Large intestine (tissue), 3 donors: ENCODE measurements around the gene ATP2B2. TPM values are rescaled to one million over a fixed set of nuclear protein-coding genes. Genes with fewer than 3 reads are reported as not detected.

ENCODE experiments used
- DNase-seq, 2 donors: peaks; one replicate each; pipeline versions ENCODE4 v3.0.0 to v3.0.0-alpha.2; 2013
- H3K27ac ChIP-seq: one replicate; pipeline ENCODE4 v1.5.1; 2013; ENCODE audit warnings: low read length
- H3K27me3 ChIP-seq: 2 replicates; pipeline ENCODE4 v1.6.1; 2013; ENCODE audit warnings: low read length; ENCODE audit not compliant: control insufficient read depth, insufficient read depth
- H3K36me3 ChIP-seq: 2 replicates; pipeline ENCODE4 v1.6.1; 2013; ENCODE audit warnings: low read length; ENCODE audit not compliant: control insufficient read depth, insufficient read depth
- H3K4me1 ChIP-seq: one replicate; pipeline ENCODE4 v1.6.1; 2013; ENCODE audit warnings: low read length; ENCODE audit not compliant: control insufficient read depth, insufficient read depth
- H3K4me3 ChIP-seq: one replicate; pipeline ENCODE4 v1.5.1; 2013; ENCODE audit warnings: low read length
- H3K9me3 ChIP-seq: one replicate; pipeline ENCODE4 v1.6.1; 2013; ENCODE audit warnings: mild to moderate bottlenecking, low read depth, low read length, moderate library complexity; ENCODE audit not compliant: control insufficient read depth
- WGBS: methylation state at CpG from one replicate; pipeline ENCODE4 v1.1.5; 2013; ENCODE audit warnings: low lambda C conversion rate; ENCODE audit not compliant: insufficient coverage; 5-methylcytosine and 5-hydroxymethylcytosine counted together
- polyA plus RNA-seq: library from polyadenylated mRNA; unstranded; fragments of 120-200 nt; gene quantifications from one replicate; pipeline ENCODE4 v1.2.1, GENCODE V29; 2013

Gene ATP2B2
- polyA plus RNA-seq, 1 donor = 1.5 TPM

GRCh38 chr3:10437995-10438901 lies 67.1 kb downstream of the ATP2B2 start:
- no peak overlapping the region for H3K27ac ChIP-seq
- H3K9me3 ChIP-seq = no peaks in the 10 kb centered on the region
- DNase-seq = no peak
- no peaks in the 10 kb centered on the region for H3K4me1 ChIP-seq
- no peaks in the 10 kb centered on the region for H3K36me3 ChIP-seq
- no peak overlapping the region for H3K4me3 ChIP-seq
- no CpG with 5 or more reads among the region's 16 CpGs for WGBS
- H3K27me3 ChIP-seq = no peaks in the 10 kb centered on the region

- Histone ChIP-seq H3K27me3 (no peaks in the 10 kb centered on the region), H3K27ac (no peak overlapping the region), H3K9me3 (no peaks in the 10 kb centered on the region), H3K4me1 (no peaks in the 10 kb centered on the region), H3K4me3 (no peak overlapping the region), H3K36me3 (no peaks in the 10 kb centered on the region)
- DNase-seq = no peak
- WGBS = 100% methylated on average over 3 of the region's 7 CpGs
Measured at GRCh38 chr3:10437272-10437994, 68.0 kb downstream of the ATP2B2 start.

- no peak for DNase-seq
Measured at GRCh38 chr3:10435850-10436249, 69.5 kb downstream of the ATP2B2 start.

GRCh38 chr3:10434938-10435336 lies 70.4 kb downstream of the ATP2B2 start:
- Histone ChIP-seq H3K27ac (no peak overlapping the region), H3K4me1 (no peaks in the 10 kb centered on the region), H3K4me3 (no peak overlapping the region), H3K9me3 (no peaks in the 10 kb centered on the region), H3K36me3 (no peaks in the 10 kb centered on the region), H3K27me3 (no peaks in the 10 kb centered on the region)
- WGBS = no CpG with 5 or more reads among the region's 9 CpGs
- no peak for DNase-seq

More at GRCh38 chr3:10435850-10436249, 69.5 kb downstream of the ATP2B2 start:
- no peaks in the 10 kb centered on the region for H3K27me3 ChIP-seq
- H3K9me3 ChIP-seq = no peaks in the 10 kb centered on the region
- no CpG with 5 or more reads among the region's 3 CpGs for WGBS
- no peaks in the 10 kb centered on the region for H3K4me1 ChIP-seq
- H3K27ac ChIP-seq = no peak overlapping the region
- no peak overlapping the region for H3K4me3 ChIP-seq
- no peaks in the 10 kb centered on the region for H3K36me3 ChIP-seq

GRCh38 chr3:10434144-10434937 lies 71.0 kb downstream of the ATP2B2 start:
- no CpG with 5 or more reads among the region's 2 CpGs for WGBS
- H3K36me3 ChIP-seq = no peaks in the 10 kb centered on the region

GRCh38 chr3:10432931-10433330 lies 72.5 kb downstream of the ATP2B2 start:
- Histone ChIP-seq H3K4me1 (no peaks in the 10 kb centered on the region), H3K4me3 (no peak overlapping the region), H3K27me3 (peaks cover 4% of the 10 kb centered on the region), H3K36me3 (no peaks in the 10 kb centered on the region), H3K9me3 (no peaks in the 10 kb centered on the region), H3K27ac (no peak overlapping the region)
- no CpG with 5 or more reads among the region's 2 CpGs for WGBS
- DNase-seq = peak in 1 of 2 donors; percentile 17

More at GRCh38 chr3:10434144-10434937, 71.0 kb downstream of the ATP2B2 start:
- Histone ChIP-seq H3K9me3 (no peaks in the 10 kb centered on the region), H3K27me3 (no peaks in the 10 kb centered on the region), H3K27ac (no peak overlapping the region), H3K4me3 (no peak overlapping the region), H3K4me1 (no peaks in the 10 kb centered on the region)
- DNase-seq = no peak

- Histone ChIP-seq H3K4me3 (no peak overlapping the region), H3K9me3 (no peaks in the 10 kb centered on the region), H3K27me3 (peaks cover 6% of the 10 kb centered on the region), H3K27ac (no peak overlapping the region), H3K4me1 (no peaks in the 10 kb centered on the region), H3K36me3 (no peaks in the 10 kb centered on the region)
- no peak for DNase-seq
- no CpG with 5 or more reads among the region's 16 CpGs for WGBS
Measured at GRCh38 chr3:10432156-10432845, 73.1 kb downstream of the ATP2B2 start.

- Histone ChIP-seq H3K36me3 (no peaks in the 10 kb centered on the region), H3K4me3 (no peak overlapping the region), H3K4me1 (no peaks in the 10 kb centered on the region), H3K9me3 (no peaks in the 10 kb centered on the region), H3K27ac (no peak overlapping the region), H3K27me3 (peaks cover 6% of the 10 kb centered on the region)
- no CpG with 5 or more reads among the region's 1 CpG for WGBS
- no peak for DNase-seq
Measured at GRCh38 chr3:10430805-10431204, 74.6 kb downstream of the ATP2B2 start.

- Histone ChIP-seq H3K4me1 (no peaks in the 10 kb centered on the region), H3K27me3 (peaks cover 6% of the 10 kb centered on the region), H3K9me3 (no peaks in the 10 kb centered on the region), H3K36me3 (no peaks in the 10 kb centered on the region), H3K4me3 (no peak overlapping the region), H3K27ac (no peak overlapping the region)
- WGBS = no CpG with 5 or more reads among the region's 12 CpGs
- DNase-seq = no peak
Measured at GRCh38 chr3:10428406-10429091, 76.8 kb downstream of the ATP2B2 start.
